Bronchial epithelial cell (primary cell): ENCODE measurements around the gene MINDY4. TPM values are rescaled to one million over a fixed set of nuclear protein-coding genes. Genes with fewer than 3 reads are reported as not detected.

Experiments
- DNase-seq: peaks from one replicate; pipeline ENCODE4 v3.0.0-alpha.2; 2010; ENCODE audit warnings: low read depth
- FAIRE-seq: peaks from 2 replicates; lab custom pipeline; 2011; peaks lifted over from hg19 to GRCh38; lab: Jason Lieb, UNC
- H3K27me3 ChIP-seq: 2 replicates; pipeline ENCODE4 v1.5.1; 2011; ENCODE audit warnings: low read length; ENCODE audit not compliant: control insufficient read depth, insufficient read depth
- H3K36me3 ChIP-seq: 2 replicates; pipeline ENCODE4 v1.5.1; 2011; ENCODE audit warnings: low read length; ENCODE audit not compliant: control insufficient read depth, insufficient read depth
- H3K4me3 ChIP-seq: 2 replicates; pipeline ENCODE4 v1.5.1; 2011; ENCODE audit warnings: mild to moderate bottlenecking, low read depth, low read length, control low read depth
- total RNA-seq: library from RNA; depleted of rRNA; stranded (reverse); fragments of >200 nt; gene quantifications from 2 replicates; pipeline ENCODE4 v1.2.1, GENCODE V29; 2014
- TF ChIP-seq, protein P1 (sequence below): IDR thresholded peaks from 2 replicates; pipeline ENCODE4 v1.5.1; 2011; ENCODE audit warnings: mild to moderate bottlenecking, moderate library complexity, low read length, control low read depth, inconsistent platforms; ENCODE audit not compliant: insufficient read depth, severe bottlenecking

Gene MINDY4
- total RNA-seq, 1 donor from 2014 or later, result 1.1 TPM

DNA sequence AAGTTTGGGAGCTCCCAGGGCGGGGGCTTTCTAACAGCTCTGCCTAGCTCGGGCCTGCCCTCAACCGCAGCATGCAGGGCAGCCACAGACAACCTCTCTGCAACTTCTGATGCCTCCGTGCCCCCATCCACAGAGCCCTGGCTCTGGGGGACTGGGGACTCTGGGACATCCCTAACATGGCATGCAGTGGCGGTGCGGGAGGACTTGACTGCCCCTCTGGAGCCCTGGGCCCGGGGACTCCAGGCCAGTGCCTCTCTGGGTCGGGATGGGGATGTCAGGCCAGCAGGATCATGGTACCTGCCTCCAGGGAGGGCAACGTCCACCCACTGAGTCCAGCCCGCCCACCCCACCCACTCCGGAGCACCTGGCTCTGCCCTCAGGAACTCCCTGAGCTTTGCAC lies 139.9 kb downstream of the MINDY4 start:
- no peak for DNase-seq
- FAIRE-seq, result no peak
- Histone ChIP-seq H3K36me3 (no peaks in the 10 kb centered on the region), H3K27me3 (peaks cover 4% of the 10 kb centered on the region), H3K4me3 (no peak overlapping the region)
- TF ChIP-seq, protein P1, sequence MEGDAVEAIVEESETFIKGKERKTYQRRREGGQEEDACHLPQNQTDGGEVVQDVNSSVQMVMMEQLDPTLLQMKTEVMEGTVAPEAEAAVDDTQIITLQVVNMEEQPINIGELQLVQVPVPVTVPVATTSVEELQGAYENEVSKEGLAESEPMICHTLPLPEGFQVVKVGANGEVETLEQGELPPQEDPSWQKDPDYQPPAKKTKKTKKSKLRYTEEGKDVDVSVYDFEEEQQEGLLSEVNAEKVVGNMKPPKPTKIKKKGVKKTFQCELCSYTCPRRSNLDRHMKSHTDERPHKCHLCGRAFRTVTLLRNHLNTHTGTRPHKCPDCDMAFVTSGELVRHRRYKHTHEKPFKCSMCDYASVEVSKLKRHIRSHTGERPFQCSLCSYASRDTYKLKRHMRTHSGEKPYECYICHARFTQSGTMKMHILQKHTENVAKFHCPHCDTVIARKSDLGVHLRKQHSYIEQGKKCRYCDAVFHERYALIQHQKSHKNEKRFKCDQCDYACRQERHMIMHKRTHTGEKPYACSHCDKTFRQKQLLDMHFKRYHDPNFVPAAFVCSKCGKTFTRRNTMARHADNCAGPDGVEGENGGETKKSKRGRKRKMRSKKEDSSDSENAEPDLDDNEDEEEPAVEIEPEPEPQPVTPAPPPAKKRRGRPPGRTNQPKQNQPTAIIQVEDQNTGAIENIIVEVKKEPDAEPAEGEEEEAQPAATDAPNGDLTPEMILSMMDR, result no peak

DNA sequence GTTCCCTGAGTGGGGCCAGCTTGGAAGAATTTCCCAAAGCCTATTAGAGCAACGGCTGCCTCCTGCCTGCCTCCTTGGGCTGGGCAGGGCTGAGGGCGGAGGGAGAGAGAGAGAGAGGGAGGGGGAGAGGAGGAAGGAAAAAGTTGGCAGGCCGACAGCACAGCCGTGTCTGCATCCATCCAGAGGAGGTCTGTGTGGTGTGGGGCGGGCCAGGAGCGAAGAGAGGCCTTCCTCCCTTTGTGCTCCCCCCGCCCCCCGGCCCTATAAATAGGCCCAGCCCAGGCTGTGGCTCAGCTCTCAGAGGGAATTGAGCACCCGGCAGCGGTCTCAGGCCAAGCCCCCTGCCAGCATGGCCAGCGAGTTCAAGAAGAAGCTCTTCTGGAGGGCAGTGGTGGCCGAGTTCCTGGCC lies 140.3 kb downstream of the MINDY4 start, which contains the start of gene AQP1:
TSS of gene AQP1 (plus strand) at position 293 of the 409 bp plus-strand sequence. CDS start at position 350, 57 bp downstream.
- Histone ChIP-seq H3K27me3 (peaks cover 4% of the 10 kb centered on the region), H3K4me3 (no peak within 1 kb of the TSS), H3K36me3 (no peaks in the 10 kb centered on the region)
- no peak for DNase-seq
- TF ChIP-seq, protein P1, result no peak
- no peak for FAIRE-seq

DNA sequence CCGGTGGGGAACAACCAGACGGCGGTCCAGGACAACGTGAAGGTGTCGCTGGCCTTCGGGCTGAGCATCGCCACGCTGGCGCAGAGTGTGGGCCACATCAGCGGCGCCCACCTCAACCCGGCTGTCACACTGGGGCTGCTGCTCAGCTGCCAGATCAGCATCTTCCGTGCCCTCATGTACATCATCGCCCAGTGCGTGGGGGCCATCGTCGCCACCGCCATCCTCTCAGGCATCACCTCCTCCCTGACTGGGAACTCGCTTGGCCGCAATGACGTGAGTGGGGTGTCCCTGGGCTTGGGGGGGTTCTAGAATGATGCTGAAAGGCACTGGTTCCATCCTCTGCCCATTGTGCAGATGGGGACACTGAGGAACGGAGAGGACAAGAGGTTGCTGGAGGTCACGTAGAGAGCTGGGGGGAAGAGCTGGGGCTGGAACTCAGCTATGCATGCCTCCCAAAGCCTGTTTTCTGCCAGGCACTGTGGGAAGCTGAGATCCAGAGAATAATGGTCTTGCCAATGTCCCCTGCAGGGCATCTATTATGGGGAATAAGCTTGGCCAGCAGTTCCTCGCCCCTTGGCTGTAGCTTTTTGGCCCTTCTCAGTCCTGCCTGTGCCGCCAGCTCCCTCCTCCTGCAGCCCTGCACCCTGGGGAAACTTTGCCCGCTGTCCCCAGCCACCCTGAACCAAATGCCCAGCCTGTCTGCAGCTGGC lies 141.0 kb downstream of the MINDY4 start:
- no peak for DNase-seq
- no peaks in the 10 kb centered on the region for H3K36me3 ChIP-seq
- TF ChIP-seq, protein P1, result no peak
- FAIRE-seq, result no peak
- H3K4me3 ChIP-seq, result no peak overlapping the region
- peaks cover 4% of the 10 kb centered on the region for H3K27me3 ChIP-seq

DNA sequence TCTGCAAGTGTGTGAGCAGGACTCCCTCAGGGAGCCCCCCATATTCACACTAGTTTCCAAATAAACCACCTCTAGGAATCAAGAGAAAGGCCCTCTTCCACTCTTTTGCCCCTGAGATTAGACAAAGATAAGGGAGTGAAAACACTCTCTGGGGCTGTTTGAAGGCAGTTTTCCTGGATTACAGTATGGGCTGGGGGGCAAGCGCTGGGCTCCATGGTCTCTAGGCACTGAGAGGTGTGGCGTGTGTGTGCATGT lies 141.4 kb downstream of the MINDY4 start:
- no peak for FAIRE-seq

DNA sequence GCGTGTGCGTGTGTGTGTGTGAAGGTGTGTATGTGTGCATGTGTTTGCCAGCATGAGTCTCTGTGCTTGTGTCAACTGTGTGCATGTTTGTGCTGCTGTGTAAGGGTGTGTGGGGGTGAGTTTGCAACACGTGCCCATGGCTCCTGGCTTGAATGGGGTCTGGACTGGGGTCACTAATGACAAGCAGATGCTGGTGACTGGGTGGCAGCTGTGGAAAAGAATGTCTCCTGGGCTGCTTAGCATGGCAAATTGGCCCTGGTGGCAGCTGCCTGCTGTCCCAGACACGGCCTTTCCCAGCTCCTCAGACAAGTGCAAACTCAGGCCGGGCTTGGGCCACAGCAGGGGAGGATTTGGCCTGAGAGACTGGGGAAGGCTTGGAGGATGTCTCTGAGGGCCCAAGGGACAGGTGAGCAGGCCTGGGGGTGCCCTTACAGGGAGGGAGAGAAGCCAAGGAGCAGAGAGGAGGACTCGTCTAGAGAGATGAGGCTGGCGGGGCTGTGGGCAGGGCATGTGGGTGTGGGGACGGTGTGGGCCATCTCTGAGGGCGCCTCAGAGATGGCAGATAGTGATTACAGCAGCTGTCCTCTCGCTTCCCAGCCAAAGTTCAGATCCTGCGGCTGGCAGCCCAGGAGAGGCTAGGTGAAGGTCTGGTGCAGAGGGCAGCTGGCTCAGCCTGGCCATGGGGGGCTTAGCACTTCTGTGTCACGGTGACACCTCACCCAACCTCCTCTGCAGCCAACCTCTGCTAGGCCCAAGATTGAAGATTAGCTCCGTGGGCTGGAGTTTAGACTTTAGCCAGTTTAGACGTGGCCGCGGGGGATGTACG lies 142.0 kb downstream of the MINDY4 start:
- DNase-seq (no peak), FAIRE-seq (peak; percentile 40)
- H3K4me3 ChIP-seq, result no peak overlapping the region

More for the DNA sequence above, 141.4 kb downstream of the MINDY4 start:
- Histone ChIP-seq H3K36me3 (no peaks in the 10 kb centered on the region), H3K27me3 (peaks cover 4% of the 10 kb centered on the region), H3K4me3 (no peak overlapping the region)
- TF ChIP-seq, protein P1, result no peak
- DNase-seq, result no peak

More for the DNA sequence above, 142.0 kb downstream of the MINDY4 start:
- TF ChIP-seq, protein P1, result no peak
- no peaks in the 10 kb centered on the region for H3K36me3 ChIP-seq
- peaks cover 4% of the 10 kb centered on the region for H3K27me3 ChIP-seq
